H1 (cell line): ENCODE measurements around the gene TACC2. TPM values are rescaled to one million over a fixed set of nuclear protein-coding genes. Genes with fewer than 3 reads are reported as not detected.

Experiments
- HDAC2 ChIP-seq, 2 experiments: fragments of 300-600 bp in 1 of 2; sonication (generic) in 1 of 2; IDR thresholded peaks; 2 replicates each; pipeline ENCODE4 v1.6.1; 2011 to 2012; ENCODE audit warnings: low read depth in 2 of 2, low read length in 2 of 2, mild to moderate bottlenecking in 2 of 2, moderate library complexity in 2 of 2, borderline replicate concordance in 1 of 2, inconsistent platforms in 1 of 2
- KDM5A ChIP-seq: fragments of 200-600 bp; IDR thresholded peaks from 2 replicates; pipeline ENCODE4 v1.7.1; 2012; ENCODE audit warnings: mild to moderate bottlenecking, low read length, inconsistent platforms, mixed read lengths
- USF2 ChIP-seq: IDR thresholded peaks from 2 replicates; pipeline ENCODE4 v1.6.1; 2011; ENCODE audit warnings: low read length, improper control_type of control experiment
- polyA plus RNA-seq, 7 experiments: library from polyadenylated mRNA; depleted of rRNA in 3 of 7; stranded (reverse) in 5 of 7; unstranded in 2 of 7; fragments of >200 nt in 5 of 7; fragments of 200-250 nt in 2 of 7; gene quantifications; 1 replicate in 5 of 7; 2 replicates in 1 of 7; 4 replicates in 1 of 7; pipeline versions ENCODE4 v1.2.1 to v1.2.3, GENCODE V29; 2011 to 2013; ENCODE audit warnings: missing spikeins in 2 of 7, mixed read lengths in 2 of 7
- total RNA-seq: library from RNA; stranded (reverse); fragmentation: NEBNext Ultra II Directional; extraction: Animal tissue kit (Norgen Biotek cat#: 25700); gene quantifications from 2 replicates; pipeline ENCODE4 v1.2.1, GENCODE V29; 2021
- TF ChIP-seq, protein P1 (sequence below): fragments of 300-600 bp; sonication (generic); IDR thresholded peaks from 2 replicates; pipeline ENCODE4 v1.7.1; 2012; ENCODE audit warnings: low read length, moderate library complexity, mild to moderate bottlenecking, inconsistent platforms; ENCODE audit not compliant: insufficient replicate concordance
- TF ChIP-seq, protein P2 (sequence below): IDR thresholded peaks from 2 replicates; pipeline ENCODE4 v1.6.1; 2012; ENCODE audit warnings: inconsistent platforms

TACC2 gene
- total and polyA plus RNA-seq, 2 of the 8 experiments (the other 6 are each of a cell fraction or from before 2014, with no cell fraction given) = 21.2 to 46.6 TPM

- TF ChIP-seq, protein P1, sequence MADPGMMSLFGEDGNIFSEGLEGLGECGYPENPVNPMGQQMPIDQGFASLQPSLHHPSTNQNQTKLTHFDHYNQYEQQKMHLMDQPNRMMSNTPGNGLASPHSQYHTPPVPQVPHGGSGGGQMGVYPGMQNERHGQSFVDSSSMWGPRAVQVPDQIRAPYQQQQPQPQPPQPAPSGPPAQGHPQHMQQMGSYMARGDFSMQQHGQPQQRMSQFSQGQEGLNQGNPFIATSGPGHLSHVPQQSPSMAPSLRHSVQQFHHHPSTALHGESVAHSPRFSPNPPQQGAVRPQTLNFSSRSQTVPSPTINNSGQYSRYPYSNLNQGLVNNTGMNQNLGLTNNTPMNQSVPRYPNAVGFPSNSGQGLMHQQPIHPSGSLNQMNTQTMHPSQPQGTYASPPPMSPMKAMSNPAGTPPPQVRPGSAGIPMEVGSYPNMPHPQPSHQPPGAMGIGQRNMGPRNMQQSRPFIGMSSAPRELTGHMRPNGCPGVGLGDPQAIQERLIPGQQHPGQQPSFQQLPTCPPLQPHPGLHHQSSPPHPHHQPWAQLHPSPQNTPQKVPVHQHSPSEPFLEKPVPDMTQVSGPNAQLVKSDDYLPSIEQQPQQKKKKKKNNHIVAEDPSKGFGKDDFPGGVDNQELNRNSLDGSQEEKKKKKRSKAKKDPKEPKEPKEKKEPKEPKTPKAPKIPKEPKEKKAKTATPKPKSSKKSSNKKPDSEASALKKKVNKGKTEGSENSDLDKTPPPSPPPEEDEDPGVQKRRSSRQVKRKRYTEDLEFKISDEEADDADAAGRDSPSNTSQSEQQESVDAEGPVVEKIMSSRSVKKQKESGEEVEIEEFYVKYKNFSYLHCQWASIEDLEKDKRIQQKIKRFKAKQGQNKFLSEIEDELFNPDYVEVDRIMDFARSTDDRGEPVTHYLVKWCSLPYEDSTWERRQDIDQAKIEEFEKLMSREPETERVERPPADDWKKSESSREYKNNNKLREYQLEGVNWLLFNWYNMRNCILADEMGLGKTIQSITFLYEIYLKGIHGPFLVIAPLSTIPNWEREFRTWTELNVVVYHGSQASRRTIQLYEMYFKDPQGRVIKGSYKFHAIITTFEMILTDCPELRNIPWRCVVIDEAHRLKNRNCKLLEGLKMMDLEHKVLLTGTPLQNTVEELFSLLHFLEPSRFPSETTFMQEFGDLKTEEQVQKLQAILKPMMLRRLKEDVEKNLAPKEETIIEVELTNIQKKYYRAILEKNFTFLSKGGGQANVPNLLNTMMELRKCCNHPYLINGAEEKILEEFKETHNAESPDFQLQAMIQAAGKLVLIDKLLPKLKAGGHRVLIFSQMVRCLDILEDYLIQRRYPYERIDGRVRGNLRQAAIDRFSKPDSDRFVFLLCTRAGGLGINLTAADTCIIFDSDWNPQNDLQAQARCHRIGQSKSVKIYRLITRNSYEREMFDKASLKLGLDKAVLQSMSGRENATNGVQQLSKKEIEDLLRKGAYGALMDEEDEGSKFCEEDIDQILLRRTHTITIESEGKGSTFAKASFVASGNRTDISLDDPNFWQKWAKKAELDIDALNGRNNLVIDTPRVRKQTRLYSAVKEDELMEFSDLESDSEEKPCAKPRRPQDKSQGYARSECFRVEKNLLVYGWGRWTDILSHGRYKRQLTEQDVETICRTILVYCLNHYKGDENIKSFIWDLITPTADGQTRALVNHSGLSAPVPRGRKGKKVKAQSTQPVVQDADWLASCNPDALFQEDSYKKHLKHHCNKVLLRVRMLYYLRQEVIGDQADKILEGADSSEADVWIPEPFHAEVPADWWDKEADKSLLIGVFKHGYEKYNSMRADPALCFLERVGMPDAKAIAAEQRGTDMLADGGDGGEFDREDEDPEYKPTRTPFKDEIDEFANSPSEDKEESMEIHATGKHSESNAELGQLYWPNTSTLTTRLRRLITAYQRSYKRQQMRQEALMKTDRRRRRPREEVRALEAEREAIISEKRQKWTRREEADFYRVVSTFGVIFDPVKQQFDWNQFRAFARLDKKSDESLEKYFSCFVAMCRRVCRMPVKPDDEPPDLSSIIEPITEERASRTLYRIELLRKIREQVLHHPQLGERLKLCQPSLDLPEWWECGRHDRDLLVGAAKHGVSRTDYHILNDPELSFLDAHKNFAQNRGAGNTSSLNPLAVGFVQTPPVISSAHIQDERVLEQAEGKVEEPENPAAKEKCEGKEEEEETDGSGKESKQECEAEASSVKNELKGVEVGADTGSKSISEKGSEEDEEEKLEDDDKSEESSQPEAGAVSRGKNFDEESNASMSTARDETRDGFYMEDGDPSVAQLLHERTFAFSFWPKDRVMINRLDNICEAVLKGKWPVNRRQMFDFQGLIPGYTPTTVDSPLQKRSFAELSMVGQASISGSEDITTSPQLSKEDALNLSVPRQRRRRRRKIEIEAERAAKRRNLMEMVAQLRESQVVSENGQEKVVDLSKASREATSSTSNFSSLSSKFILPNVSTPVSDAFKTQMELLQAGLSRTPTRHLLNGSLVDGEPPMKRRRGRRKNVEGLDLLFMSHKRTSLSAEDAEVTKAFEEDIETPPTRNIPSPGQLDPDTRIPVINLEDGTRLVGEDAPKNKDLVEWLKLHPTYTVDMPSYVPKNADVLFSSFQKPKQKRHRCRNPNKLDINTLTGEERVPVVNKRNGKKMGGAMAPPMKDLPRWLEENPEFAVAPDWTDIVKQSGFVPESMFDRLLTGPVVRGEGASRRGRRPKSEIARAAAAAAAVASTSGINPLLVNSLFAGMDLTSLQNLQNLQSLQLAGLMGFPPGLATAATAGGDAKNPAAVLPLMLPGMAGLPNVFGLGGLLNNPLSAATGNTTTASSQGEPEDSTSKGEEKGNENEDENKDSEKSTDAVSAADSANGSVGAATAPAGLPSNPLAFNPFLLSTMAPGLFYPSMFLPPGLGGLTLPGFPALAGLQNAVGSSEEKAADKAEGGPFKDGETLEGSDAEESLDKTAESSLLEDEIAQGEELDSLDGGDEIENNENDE = no peak
- no peak for TF ChIP-seq KDM5A
- TF ChIP-seq USF2 = no peak
- TF ChIP-seq, protein P2, sequence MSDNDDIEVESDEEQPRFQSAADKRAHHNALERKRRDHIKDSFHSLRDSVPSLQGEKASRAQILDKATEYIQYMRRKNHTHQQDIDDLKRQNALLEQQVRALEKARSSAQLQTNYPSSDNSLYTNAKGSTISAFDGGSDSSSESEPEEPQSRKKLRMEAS = no peak
- TF ChIP-seq HDAC2 (IDR thresholded peaks at IDR 0.05; ENCODE audit: borderline replicate concordance in 1 of 2, low read depth in 2 of 2, low read length in 2 of 2) = no peak
Observed at GRCh38 chr10:122144199-122144598, 155.2 kb downstream of the TACC2 start (continued).
